PC-3 (cell line): Measurements from ENCODE around the gene ISL2. TPM values are rescaled to one million over a fixed set of nuclear protein-coding genes. Genes with fewer than 3 reads are reported as not detected.

Experiments
- ATAC-seq: fragments of 200-7000 bp; cut with Tn5 transposase; 2 replicates; pipeline ENCODE4 v1.9.1; 2020; ENCODE audit warnings: mild to moderate bottlenecking, moderate library complexity
- BruUV-seq: library from RNA; stranded (reverse); fragments of 400-500 nt; replicated peaks from 2 replicates; lab custom pipeline; 2021; lab: Mats Ljungman, UMichigan
- CTCF ChIA-PET: fragments of 300-600 bp; sonication (Branson Sonifier 250); formaldehyde crosslinking; loops from one replicate; lab custom pipeline; 2022; ENCODE audit warnings: antibody characterized with exemption; lab: Charles Lee
- POLR2A ChIA-PET: fragments of 300-600 bp; sonication (Branson Sonifier 250); formaldehyde crosslinking; loops from one replicate; lab custom pipeline; 2022; ENCODE audit warnings: antibody characterized with exemption; ENCODE audit not compliant: unreplicated experiment; lab: Charles Lee
- DNase-seq: peaks from one replicate; pipeline ENCODE4 v3.0.0-alpha.2; 2015
- H2AFZ ChIP-seq: fragments of 300-600 bp; sonication (generic); 2 replicates; pipeline ENCODE4 v1.6.0; 2016; ENCODE audit warnings: antibody characterized with exemption, low read length
- H3F3A ChIP-seq: fragments of 300-600 bp; sonication (generic); one replicate; pipeline ENCODE4 v1.6.0; 2017; ENCODE audit warnings: antibody characterized with exemption, low read length, control low read depth, mild to moderate bottlenecking; ENCODE audit not compliant: unreplicated experiment
- H3K27ac ChIP-seq: fragments of 300-600 bp; sonication (generic); 2 replicates; pipeline ENCODE4 v1.5.1; 2016; ENCODE audit warnings: mild to moderate bottlenecking, low read length
- H3K27me3 ChIP-seq: fragments of 300-600 bp; sonication (generic); 2 replicates; pipeline ENCODE4 v1.6.1; 2016; ENCODE audit warnings: low read length, mixed read lengths
- H3K36me3 ChIP-seq: fragments of 300-600 bp; sonication (generic); 2 replicates; pipeline ENCODE4 v1.6.1; 2016; ENCODE audit warnings: low read depth, mixed run types, low read length, mixed read lengths
- H3K4me1 ChIP-seq: fragments of 300-600 bp; sonication (generic); 2 replicates; pipeline ENCODE4 v1.5.1; 2016; ENCODE audit warnings: low read length; ENCODE audit not compliant: insufficient read depth
- H3K4me2 ChIP-seq: fragments of 300-600 bp; sonication (generic); 2 replicates; pipeline ENCODE4 v1.6.0; 2016; ENCODE audit warnings: low read length
- H3K4me3 ChIP-seq: fragments of 300-600 bp; sonication (generic); 2 replicates; pipeline ENCODE4 v1.5.1; 2016; ENCODE audit warnings: mild to moderate bottlenecking, low read length, mixed read lengths
- H3K79me2 ChIP-seq: fragments of 300-600 bp; sonication (generic); 2 replicates; pipeline ENCODE4 v1.6.1; 2017; ENCODE audit warnings: low read length, mixed read lengths
- H3K9ac ChIP-seq: fragments of 300-600 bp; sonication (generic); 2 replicates; pipeline ENCODE4 v1.6.0; 2016; ENCODE audit warnings: mild to moderate bottlenecking, low read length
- H3K9me2 ChIP-seq: fragments of 300-600 bp; sonication (generic); replicated peaks from 2 replicates; pipeline ENCODE4 v1.6.1; 2016; ENCODE audit warnings: mixed run types, low read length, mixed read lengths
- H3K9me3 ChIP-seq: fragments of 300-600 bp; sonication (generic); 2 replicates; pipeline ENCODE4 v1.6.1; 2016; ENCODE audit warnings: low read length, mixed read lengths
- H4K20me1 ChIP-seq: fragments of 300-600 bp; sonication (generic); 2 replicates; pipeline ENCODE4 v1.6.1; 2016; ENCODE audit warnings: low read length, mixed read lengths
- CTCF ChIP-seq: fragments of 300-600 bp; sonication (generic); conservative IDR thresholded peaks from 2 replicates; pipeline ENCODE4 v1.5.1; 2017; ENCODE audit warnings: antibody characterized with exemption, low read depth, mild to moderate bottlenecking, low read length
- EZH2 ChIP-seq: fragments of 300-600 bp; sonication (generic); IDR thresholded peaks from one replicate; pipeline ENCODE4 v1.6.1; 2017; ENCODE audit warnings: antibody characterized with exemption, mild to moderate bottlenecking, low read length; ENCODE audit not compliant: unreplicated experiment
- EZH2phosphoT487 ChIP-seq: fragments of 300-600 bp; sonication (generic); IDR thresholded peaks from 2 replicates; pipeline ENCODE4 v1.6.1; 2018; ENCODE audit warnings: mild to moderate bottlenecking, antibody characterized with exemption, low read length, borderline replicate concordance
- intact Hi-C: fragments of 100-400 bp; cut with micrococcal nuclease; formaldehyde crosslinking; loops from 2 replicates; pipeline ENCODE4 v1.9.0; 2023
- total RNA-seq: library from RNA; depleted of rRNA; stranded (reverse); fragments of >200 nt; gene quantifications from 2 replicates; pipeline ENCODE4 v1.2.3, GENCODE V29; 2014

ISL2 gene
- total RNA-seq, 1 experiment from 2014 or later: 3.6 TPM

GRCh38 chr15:76349301-76350070, 12.9 kb downstream of the ISL2 start:
- peak overlapping the region; percentile 51 for H3K4me2 ChIP-seq
- H3K9me3 ChIP-seq: no peaks in the 10 kb centered on the region
- H3K27me3 ChIP-seq: no peaks in the 10 kb centered on the region
- H4K20me1 ChIP-seq: no peaks in the 10 kb centered on the region
- POLR2A ChIA-PET: no interaction called here
- peak overlapping the region; percentile 49 for H3K27ac ChIP-seq
- no peak overlapping the region for H2AFZ ChIP-seq
- 0 out of 2 replicates have a peak, but pooled peaks cover 4% of the 10 kb centered on the region for H3K79me2 ChIP-seq
- no peaks in the 10 kb centered on the region for H3F3A ChIP-seq
- intact Hi-C loops: loop anchor here (5.0 kb wide), 1 partner anchor 38 kb away; no protein-coding TSS in a partner anchor
- BruUV-seq: no TSS peak
- peaks cover 33% of the 10 kb centered on the region for H3K4me1 ChIP-seq
- DNase-seq (peak; percentile 63), ATAC-seq (peak; percentile 53)
- no peaks in the 10 kb centered on the region for H3K36me3 ChIP-seq
- no peaks in the 10 kb centered on the region for H3K9me2 ChIP-seq
- no peak for TF ChIP-seq EZH2
- no peak for TF ChIP-seq CTCF
- no peak for TF ChIP-seq EZH2phosphoT487
- CTCF ChIA-PET: interaction anchor here (0.5 to 0.6 kb wide), 2 partner anchors 168 to 174 kb away, joined by 3 read pairs; no protein-coding TSS in a partner anchor
- no peak overlapping the region for H3K9ac ChIP-seq
- no peak overlapping the region for H3K4me3 ChIP-seq

GRCh38 chr15:76353023-76353577, 16.5 kb downstream of the ISL2 start:
- TF ChIP-seq EZH2phosphoT487 (no peak), EZH2 (no peak), CTCF (no peak)
- no TSS peak for BruUV-seq
- H3K27ac ChIP-seq: no peak overlapping the region
- no peaks in the 10 kb centered on the region for H3F3A ChIP-seq
- H3K4me2 ChIP-seq: no peak overlapping the region
- H2AFZ ChIP-seq: no peak overlapping the region
- DNase-seq: no peak
- no peak overlapping the region for H3K9ac ChIP-seq
- no peaks in the 10 kb centered on the region for H3K9me2 ChIP-seq
- CTCF ChIA-PET: no interaction called here
- no peaks in the 10 kb centered on the region for H3K27me3 ChIP-seq
- POLR2A ChIA-PET: no interaction called here
- intact Hi-C loops: no loop called here
- peaks cover 24% of the 10 kb centered on the region for H3K4me1 ChIP-seq
- no peaks in the 10 kb centered on the region for H3K79me2 ChIP-seq
- no peak overlapping the region for H3K4me3 ChIP-seq
- no peaks in the 10 kb centered on the region for H3K9me3 ChIP-seq
- H4K20me1 ChIP-seq: no peaks in the 10 kb centered on the region
- no peak for ATAC-seq
- H3K36me3 ChIP-seq: no peaks in the 10 kb centered on the region

GRCh38 chr15:76353903-76354302, 17.3 kb downstream of the ISL2 start:
- intact Hi-C loops: no loop called here
- POLR2A ChIA-PET: no interaction called here

More at GRCh38 chr15:76353903-76354302, 17.3 kb downstream of the ISL2 start:
- no peaks in the 10 kb centered on the region for H3K79me2 ChIP-seq
- no peak for DNase-seq
- no peaks in the 10 kb centered on the region for H3K36me3 ChIP-seq
- no peak for ATAC-seq
- H2AFZ ChIP-seq: no peak overlapping the region
- no peaks in the 10 kb centered on the region for H3K9me3 ChIP-seq
- no peak overlapping the region for H3K27ac ChIP-seq
- no peaks in the 10 kb centered on the region for H3K9me2 ChIP-seq
- BruUV-seq: no TSS peak
- TF ChIP-seq EZH2phosphoT487 (no peak), EZH2 (no peak), CTCF (no peak)
- H3K9ac ChIP-seq: no peak overlapping the region
- peaks cover 17% of the 10 kb centered on the region for H3K4me1 ChIP-seq
- H3K4me3 ChIP-seq: no peak overlapping the region
- no peaks in the 10 kb centered on the region for H4K20me1 ChIP-seq
- H3K4me2 ChIP-seq: no peak overlapping the region
- H3K27me3 ChIP-seq: no peaks in the 10 kb centered on the region
- no peaks in the 10 kb centered on the region for H3F3A ChIP-seq
- CTCF ChIA-PET: no interaction called here
